ENCODE data around the gene ACSL5. TPM values are rescaled to one million over a fixed set of nuclear protein-coding genes. Genes with fewer than 3 reads are reported as not detected.

Gene ACSL5
- total and polyA plus RNA-seq, 2 of the 8 experiments (the other 6 are each of a cell fraction or from before 2014, with no cell fraction given): not detected

GRCh38 chr10:112360308-112361270 is 13.3 kb upstream of the ACSL5 start:
- H3K4me2 ChIP-seq (ENCODE audit: insufficient read depth in 1 of 2, low read depth in 2 of 2, low read length in 2 of 2): no peak overlapping the region
- H3K4ac ChIP-seq (replicated peaks; ENCODE audit: insufficient read length, low read depth, low read length): no peak overlapping the region
- 0 out of 2 replicates have a peak overlapping the region, but pooled peaks have one; percentile 33 for H2AFZ ChIP-seq (ENCODE audit: low read length)
- no peaks in the 10 kb centered on the region for H3K4me1 ChIP-seq (replicated peaks in 1 of 4; ENCODE audit: control insufficient read depth in 3 of 4, insufficient read depth in 4 of 4, low read length in 3 of 4)
- H3K23ac ChIP-seq (ENCODE audit: insufficient read length): no peak overlapping the region
- DNase-seq (ENCODE audit: low read depth in 1 of 2, low spot score in 2 of 2): no peak
- H3K23me2 ChIP-seq (ENCODE audit: low read depth, low read length): no peaks in the 10 kb centered on the region
- H3K27me3 ChIP-seq (replicated peaks in 1 of 4; ENCODE audit: control insufficient read depth in 3 of 4, extremely low read depth in 1 of 4, insufficient read depth in 3 of 4, low read length in 3 of 4): peaks cover 0 to 3% (median under 1%) of the 10 kb centered on the region in 4 experiments; a peak in 4 of 7 replicates
- no peaks in the 10 kb centered on the region for H3K36me3 ChIP-seq (ENCODE audit: control insufficient read depth in 2 of 4, insufficient read depth in 4 of 4, low read length in 3 of 4)
- H2BK20ac ChIP-seq (ENCODE audit: low read length): no peak overlapping the region
- no peaks in the 10 kb centered on the region for H3K79me1 ChIP-seq (ENCODE audit: low read depth, low read length)
- H2BK120ac ChIP-seq (replicated peaks; ENCODE audit: low read depth, low read length): no peak overlapping the region
- H3K27ac ChIP-seq (ENCODE audit: low read depth, low read length): no peak overlapping the region
- H4K20me1 ChIP-seq (replicated peaks in 1 of 2; ENCODE audit: control insufficient read depth in 1 of 2, insufficient read depth in 2 of 2, low read length in 2 of 2): no peaks in the 10 kb centered on the region
- no peak overlapping the region for H4K5ac ChIP-seq (ENCODE audit: insufficient read length, low read depth, low read length)
- WGBS, 2 experiments (ENCODE audit: extremely low coverage in 1 of 2, insufficient coverage in 1 of 2, insufficient read length in 1 of 2, insufficient replicate concordance in 2 of 2, low coverage in 1 of 2, low lambda C conversion rate in 2 of 2, missing lambda C conversion rate in 1 of 2): 74% methylated on average over 13 of the region's 13 CpGs; no CpG with 5 or more reads in 1 of the 2 experiments
- no peak overlapping the region for H3K56ac ChIP-seq (replicated peaks; ENCODE audit: insufficient read length, low read depth, low read length)
- no peak overlapping the region for H2BK12ac ChIP-seq (ENCODE audit: low read depth, low read length)
- POLR2A ChIA-PET (ENCODE audit: partially characterized antibody): no interaction called here
- H3K79me2 ChIP-seq (ENCODE audit: control insufficient read depth in 1 of 2, insufficient read depth in 2 of 2, low read length in 2 of 2): no peaks in the 10 kb centered on the region
- no peak overlapping the region for H3K14ac ChIP-seq (ENCODE audit: insufficient read length)
- no peaks in the 10 kb centered on the region for H3K9me3 ChIP-seq (ENCODE audit: insufficient read depth in 2 of 2, low read depth in 1 of 2, low read length in 1 of 2)
- H3K4me3 ChIP-seq (ENCODE audit: extremely low read depth in 1 of 4, insufficient read depth in 2 of 4, low read depth in 3 of 4, low read length in 4 of 4): no peak overlapping the region
- CTCF ChIA-PET (ENCODE audit: partially characterized antibody): interaction anchor here (0.9 to 1.1 kb wide), 2 partner anchors 11 to 13 kb away, joined by 3 read pairs; partner anchors contain the start of gene ACSL5
- no peak overlapping the region for H3K18ac ChIP-seq (ENCODE audit: extremely low read depth, low read length)
- no peak overlapping the region for H2BK15ac ChIP-seq (ENCODE audit: low read length)
- H4K8ac ChIP-seq (ENCODE audit: extremely low read depth, insufficient read depth, low read length): no peak overlapping the region
- 0 out of 2 replicates have a peak, but pooled peaks have one; percentile 27 for TF ChIP-seq POLR2AphosphoS5 (IDR thresholded peaks at IDR 0.05; ENCODE audit: low read depth, low read length)
- no peak for TF ChIP-seq HDAC6 (IDR thresholded peaks at IDR 0.05; ENCODE audit: low read depth, low read length)
- TF ChIP-seq POU5F1 (IDR thresholded peaks at IDR 0.05; ENCODE audit: low read depth, low read length): no peak
- TF ChIP-seq TEAD4 (IDR thresholded peaks at IDR 0.05; ENCODE audit: low read depth, low read length): no peak
- TF ChIP-seq RXRA (IDR thresholded peaks at IDR 0.05; ENCODE audit: insufficient read depth, low read depth, low read length): 0 out of 2 replicates have a peak, but pooled peaks have one; percentile 68
- H2BK5ac ChIP-seq (ENCODE audit: low read depth, low read length): no peak overlapping the region
- H2AK5ac ChIP-seq (ENCODE audit: low read depth, low read length): no peak overlapping the region
- no peak overlapping the region for H4K91ac ChIP-seq (replicated peaks; ENCODE audit: insufficient read length, low read length)
- no peak overlapping the region for H3K9ac ChIP-seq (replicated peaks in 1 of 4; ENCODE audit: extremely low read depth in 1 of 4, low read depth in 3 of 4, low read length in 3 of 4)
- FAIRE-seq: no peak
